Fibroblast of the aortic adventitia (primary cell): ENCODE results near the gene EFHC2. TPM values are rescaled to one million over a fixed set of nuclear protein-coding genes. Genes with fewer than 3 reads are reported as not detected.
A peak's percentile ranks its signal among the peaks of the same experiment; 100 is the strongest.
"Not testable (repeated sequence)": the region's sequence is repeated elsewhere in the genome, so short reads cannot be mapped to it uniquely, and the experiment has no call there.

Experiments used
- DNase-seq: peaks from one replicate; pipeline ENCODE4 v3.0.0-alpha.2; 2010; ENCODE audit warnings: low read depth
- H3K4me3 ChIP-seq: 2 replicates; pipeline ENCODE4 v1.5.1; 2011; ENCODE audit warnings: low read depth, mild to moderate bottlenecking, control low read depth, low read length, moderate library complexity
- CTCF ChIP-seq: IDR thresholded peaks from 2 replicates; pipeline ENCODE4 v1.5.1; 2011; ENCODE audit warnings: mild to moderate bottlenecking, low read length, control low read depth, inconsistent platforms; ENCODE audit not compliant: insufficient read depth
- total RNA-seq: library from RNA; depleted of rRNA; stranded (reverse); fragments of >200 nt; gene quantifications from 2 replicates; pipeline ENCODE4 v1.2.3, GENCODE V29; 2012; ENCODE audit warnings: low replicate concordance

Gene EFHC2
- total RNA-seq, 1 donor = 0.45 TPM

GRCh38 chrX:44253575-44253942 is 89.9 kb downstream of the EFHC2 start:
- no peak for TF ChIP-seq CTCF
- no peak overlapping the region for H3K4me3 ChIP-seq
- no peak for DNase-seq

DNA sequence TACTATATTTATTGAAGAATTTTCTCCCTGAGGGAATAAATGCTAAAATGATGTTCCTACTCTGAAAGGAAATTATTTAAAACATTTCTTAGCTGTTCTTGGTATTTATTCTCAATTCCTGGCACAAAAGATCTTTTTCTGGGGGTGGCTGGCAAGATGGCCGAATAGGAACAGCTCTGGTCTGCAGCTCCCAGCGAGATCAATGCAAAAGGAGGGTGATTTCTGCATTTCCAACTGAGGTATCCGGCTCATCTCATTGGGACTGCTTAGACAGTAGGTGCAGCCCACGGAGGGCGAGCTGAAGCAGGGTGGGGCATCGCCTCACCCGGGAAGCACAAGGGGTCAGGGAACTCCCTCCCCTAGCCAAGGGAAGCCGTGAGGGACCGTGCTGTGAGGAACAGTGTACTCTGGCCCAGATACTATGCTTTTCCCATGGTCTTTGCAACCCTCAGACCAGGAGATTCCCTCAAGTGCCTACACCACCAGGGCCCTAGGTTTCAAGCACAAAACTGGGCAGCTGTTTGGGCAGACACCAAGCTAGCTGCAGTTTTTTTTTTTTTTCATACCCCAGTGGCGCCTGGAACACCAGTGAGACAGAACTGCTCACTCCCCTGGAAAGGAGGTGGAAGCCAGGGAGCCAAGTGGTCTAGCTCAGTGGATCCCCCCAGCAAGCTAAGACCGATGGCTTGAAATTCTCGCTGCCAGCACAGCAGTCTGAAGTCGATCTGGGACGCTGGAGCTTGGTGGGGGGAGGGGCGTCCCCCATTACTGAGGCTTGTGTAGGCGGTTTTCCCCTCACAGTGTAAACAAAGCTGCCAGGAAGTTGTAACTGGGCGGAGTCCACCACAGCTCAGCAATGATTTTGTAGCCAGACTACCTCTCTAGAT is 90.5 kb downstream of the EFHC2 start:
- H3K4me3 ChIP-seq = not testable (repeated sequence)
- DNase-seq = peak; percentile 31

DNA sequence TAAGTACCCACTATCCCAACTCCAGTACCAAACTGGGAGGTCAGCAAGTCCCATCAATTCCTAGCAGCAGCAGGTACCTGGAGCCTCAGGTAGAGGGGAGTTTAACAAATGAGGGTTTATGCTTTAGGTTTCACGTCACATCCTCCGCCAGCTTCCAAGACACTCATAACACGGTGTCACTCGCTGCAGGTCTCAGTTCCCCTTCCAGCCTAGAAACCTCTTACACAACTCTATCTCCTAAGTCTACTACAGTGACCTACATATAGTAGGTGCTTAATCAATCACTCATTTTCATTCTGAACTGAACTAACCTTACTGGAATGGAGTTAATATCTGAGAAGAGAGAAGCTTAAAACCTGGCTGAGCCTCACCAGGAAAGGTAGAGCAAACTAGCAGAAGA is 96.0 kb downstream of the EFHC2 start:
- no peak for DNase-seq
- TF ChIP-seq CTCF = no peak
- no peak overlapping the region for H3K4me3 ChIP-seq

- no peak overlapping the region for H3K4me3 ChIP-seq
- TF ChIP-seq CTCF = no peak
- no peak for DNase-seq
Observed at GRCh38 chrX:44246826-44247225, 96.6 kb downstream of the EFHC2 start.

DNA sequence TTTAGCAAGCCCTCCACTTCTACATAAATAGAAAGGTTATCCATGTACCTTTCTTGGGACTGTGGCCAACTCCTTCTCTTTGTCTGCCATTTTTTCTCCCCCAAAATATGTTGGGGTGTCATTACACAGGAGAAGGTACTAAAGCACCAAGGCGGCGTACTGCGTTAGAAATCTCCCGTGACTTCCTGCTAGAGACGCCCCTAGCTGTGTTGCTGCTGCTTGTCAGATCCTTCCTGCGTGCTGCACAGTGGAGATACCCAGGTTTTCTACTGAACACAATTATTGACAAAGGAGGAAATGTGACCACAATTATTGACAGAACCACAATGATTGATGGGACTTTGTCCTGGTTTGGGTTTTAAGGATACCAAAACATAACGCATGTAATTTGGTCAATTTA is 97.7 kb downstream of the EFHC2 start:
- no peak for TF ChIP-seq CTCF
- no peak overlapping the region for H3K4me3 ChIP-seq
- no peak for DNase-seq

- DNase-seq = peak; percentile 54
- peak; percentile 62 for TF ChIP-seq CTCF
- no peak overlapping the region for H3K4me3 ChIP-seq
Observed at GRCh38 chrX:44244008-44244407, 99.5 kb downstream of the EFHC2 start.

GRCh38 chrX:44241546-44241945 is 101.9 kb downstream of the EFHC2 start:
- H3K4me3 ChIP-seq = no peak overlapping the region
- no peak for DNase-seq
- TF ChIP-seq CTCF = no peak
